GM12892 (cell line): ENCODE data around the gene KIFC3.

Source experiments
- POLR2A ChIP-seq: IDR thresholded peaks from 2 replicates; pipeline ENCODE4 v1.6.1; 2011; ENCODE audit warnings: low read depth, low read length, control low read depth
- POLR2AphosphoS5 ChIP-seq: IDR thresholded peaks from 2 replicates; pipeline ENCODE4 v1.6.1; 2011; ENCODE audit warnings: low read depth, low read length, control low read depth
- TAF1 ChIP-seq: IDR thresholded peaks from 2 replicates; pipeline ENCODE4 v1.6.1; 2011; ENCODE audit warnings: low read depth, mild to moderate bottlenecking, control low read depth, low read length, borderline replicate concordance

GRCh38 chr16:57752581-57753447 lies 49.5 kb downstream of the KIFC3 start:
- TF ChIP-seq POLR2AphosphoS5 (no peak), POLR2A (no peak), TAF1 (no peak)
